ENCODE results near the gene ACSF2.
"Not testable (repeated sequence)": the region's sequence is repeated elsewhere in the genome, so short reads cannot be mapped to it uniquely, and the experiment has no call there.

Gene ACSF2

DNA sequence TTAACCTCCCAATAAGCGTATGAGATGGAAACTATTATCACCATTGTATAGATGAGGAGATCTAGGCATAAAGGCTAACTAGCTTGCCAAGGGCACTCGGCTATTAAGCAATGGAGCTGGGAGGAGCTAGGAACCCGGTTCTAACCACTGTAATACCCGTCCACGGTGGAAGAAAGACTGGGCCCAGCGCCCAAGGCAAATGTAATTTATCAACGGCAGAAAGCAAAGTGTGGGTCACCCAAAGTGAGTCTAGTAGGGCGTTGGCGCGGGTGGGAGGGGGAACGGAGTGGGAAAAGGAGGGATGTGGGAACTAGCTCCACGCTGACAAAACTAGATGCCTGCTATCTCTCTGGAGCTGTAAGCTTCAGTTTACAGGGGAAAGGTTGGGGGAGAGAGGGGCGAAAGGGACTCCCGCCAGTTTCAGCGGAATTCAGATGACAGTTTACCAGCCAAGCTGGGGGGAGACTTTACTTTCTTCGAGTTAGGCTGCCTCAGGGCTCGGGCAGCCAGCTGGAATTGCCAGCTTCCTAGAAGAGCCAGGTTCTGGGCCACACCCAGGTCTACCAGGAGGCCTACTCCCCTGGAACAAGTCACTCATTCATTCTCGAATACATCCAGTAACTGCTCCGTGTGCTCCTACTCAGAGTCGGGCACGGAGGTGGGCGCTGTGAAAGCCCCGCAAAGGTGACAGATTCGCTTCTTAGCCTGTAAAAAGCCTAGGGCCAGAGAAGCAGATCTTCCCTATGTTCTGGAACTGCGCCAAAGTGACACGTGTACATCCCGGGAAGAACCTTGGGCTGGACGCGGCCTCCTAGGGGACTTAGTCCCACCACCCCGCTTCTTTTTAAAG lies 29.5 kb upstream of the ACSF2 start:
- no peak for DNase-seq (ENCODE audit: low spot score in 2 of 2)
- peaks cover 35% of the 10 kb centered on the region for H3K36me3 Mint-ChIP-seq (ENCODE audit: insufficient read depth)
- peak overlapping the region; percentile 62 for H3K27ac Mint-ChIP-seq (ENCODE audit: low read depth)
- no peaks in the 10 kb centered on the region for H3K27me3 Mint-ChIP-seq
- ATAC-seq (replicated peaks; ENCODE audit: extremely low read depth, poor library complexity, severe bottlenecking), result peak; percentile 25
- peaks cover 38% of the 10 kb centered on the region for H3K4me1 Mint-ChIP-seq
- peak overlapping the region; percentile 80 for H3K4me3 Mint-ChIP-seq
- no peaks in the 10 kb centered on the region for H3K9me3 Mint-ChIP-seq

DNA sequence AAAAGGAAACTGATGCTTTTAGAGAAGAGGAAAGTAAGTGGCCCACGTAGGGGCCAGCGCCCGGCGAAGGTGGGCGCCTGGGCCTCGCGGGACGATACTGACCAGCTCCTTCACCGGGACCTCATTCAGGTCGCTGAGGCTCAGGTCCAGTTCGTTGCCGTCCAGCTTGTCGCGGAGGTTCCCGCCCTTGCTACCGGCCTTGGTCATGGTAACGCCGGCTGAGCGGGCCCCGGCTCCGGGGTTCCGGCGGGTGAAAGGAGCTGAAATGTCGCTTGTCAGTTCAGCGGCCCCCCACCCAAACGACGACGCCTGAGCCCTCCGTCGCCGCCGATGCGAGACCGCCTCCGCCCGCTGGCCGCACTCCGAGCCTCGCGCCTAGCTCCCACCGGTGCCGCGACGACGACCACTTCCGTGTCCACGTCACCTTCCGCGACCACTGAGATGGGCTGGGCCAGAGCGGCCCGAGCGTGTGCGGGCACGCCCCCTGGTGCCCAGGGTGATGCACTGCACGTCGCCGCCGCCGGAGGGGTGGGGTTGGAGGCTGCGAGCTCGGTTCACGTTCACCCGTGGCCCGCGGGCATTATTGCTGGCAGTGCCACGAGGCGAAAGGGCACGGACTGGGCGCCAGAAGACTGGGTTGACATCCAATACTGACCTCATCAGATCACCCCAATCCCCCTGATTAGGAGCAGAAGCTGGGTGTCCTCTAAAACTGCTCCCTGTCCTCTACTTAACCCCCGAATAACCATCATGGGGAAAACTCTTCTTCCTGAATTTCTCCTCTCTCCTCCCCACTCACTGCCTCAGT lies 28.7 kb upstream of the ACSF2 start, which contains the start of gene LRRC59:
Gene LRRC59 (minus strand): TSS at position 413 of the 808 bp plus-strand sequence. CDS start 206 bp downstream, at position 207.
- Mint-ChIP-seq H3K36me3 (ENCODE audit: insufficient read depth) (peaks cover 27% of the 10 kb centered on the region), H3K27me3 (no peaks in the 10 kb centered on the region), H3K27ac (ENCODE audit: low read depth) (peak within 1 kb of the TSS; percentile 62), H3K4me3 (peak within 1 kb of the TSS; percentile 80), H3K4me1 (peaks cover 38% of the 10 kb centered on the region), H3K9me3 (no peaks in the 10 kb centered on the region)
- DNase-seq (ENCODE audit: low spot score in 2 of 2) (peak; percentile 92 to 98), ATAC-seq (replicated peaks; ENCODE audit: extremely low read depth, poor library complexity, severe bottlenecking) (peak; percentile 93)

DNA sequence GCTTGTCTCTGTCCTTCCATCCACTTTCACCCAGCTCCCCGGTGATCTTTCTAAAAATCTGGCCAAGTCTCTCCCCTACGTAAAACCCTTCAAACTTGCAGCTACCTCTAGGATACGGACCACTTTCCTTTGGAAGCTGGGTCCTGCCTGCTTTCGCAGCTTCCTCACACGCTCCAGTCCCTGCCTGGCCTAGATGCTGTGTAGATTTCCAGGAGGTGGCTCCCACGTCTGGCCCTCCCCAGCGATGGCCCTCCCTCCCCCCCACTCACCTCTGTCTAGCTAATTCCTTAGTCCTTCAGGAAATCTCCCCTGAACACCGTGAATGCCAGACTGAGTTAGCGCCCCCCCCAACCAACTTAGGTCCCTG lies 28.1 kb upstream of the ACSF2 start:
- H3K9me3 Mint-ChIP-seq, result no peaks in the 10 kb centered on the region
- peak overlapping the region; percentile 80 for H3K4me3 Mint-ChIP-seq
- H3K27me3 Mint-ChIP-seq, result peaks cover 1% of the 10 kb centered on the region
- ATAC-seq (replicated peaks; ENCODE audit: extremely low read depth, poor library complexity, severe bottlenecking), result no peak
- H3K27ac Mint-ChIP-seq (ENCODE audit: low read depth), result peak overlapping the region; percentile 62
- peaks cover 38% of the 10 kb centered on the region for H3K4me1 Mint-ChIP-seq
- H3K36me3 Mint-ChIP-seq (ENCODE audit: insufficient read depth), result peaks cover 21% of the 10 kb centered on the region
- DNase-seq (ENCODE audit: low spot score in 2 of 2), result no peak

DNA sequence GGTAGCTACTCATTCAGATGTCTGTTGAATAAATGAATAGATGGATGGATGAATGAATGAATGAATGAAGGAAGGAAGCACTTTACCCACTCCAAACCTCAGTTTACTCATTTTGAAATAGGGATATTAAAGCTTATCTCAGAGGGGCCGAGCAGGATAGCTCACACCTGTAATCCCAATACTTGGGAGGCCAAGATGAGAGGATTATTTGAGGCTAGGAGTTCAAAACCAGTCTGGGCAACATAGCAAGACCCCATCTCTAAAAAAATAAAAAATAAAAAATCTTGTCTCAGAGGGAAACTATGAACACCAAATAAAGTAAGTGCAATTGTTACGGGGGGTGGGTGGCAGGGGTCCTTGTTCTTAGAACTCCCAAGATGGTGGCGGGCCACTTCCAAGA lies 27.3 kb upstream of the ACSF2 start:
- not testable (repeated sequence) for H3K27ac Mint-ChIP-seq (ENCODE audit: low read depth)

DNA sequence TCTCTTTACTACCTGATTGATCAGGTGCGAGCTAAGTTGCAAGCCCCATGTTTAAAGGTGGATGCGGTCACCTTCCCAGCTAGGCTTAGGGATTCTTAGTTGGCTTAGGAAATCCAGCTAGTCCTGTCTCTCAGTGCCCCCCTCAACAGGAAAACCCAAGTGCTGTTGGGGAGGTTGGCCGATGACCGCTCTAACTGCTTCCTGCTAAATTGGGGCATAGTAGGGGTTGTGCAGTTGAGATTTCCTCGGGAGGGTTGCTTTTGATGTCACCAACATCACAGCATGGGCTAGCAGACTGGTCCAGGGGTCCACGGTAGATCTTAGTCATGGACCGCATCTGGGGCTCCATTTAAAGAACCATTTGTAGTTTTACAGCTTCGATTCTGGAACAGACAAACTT lies 26.4 kb upstream of the ACSF2 start:
- Mint-ChIP-seq H3K4me1 (peaks cover 22% of the 10 kb centered on the region), H3K27me3 (peaks cover 18% of the 10 kb centered on the region)
- H3K27ac Mint-ChIP-seq (ENCODE audit: low read depth); ATAC-seq (replicated peaks; ENCODE audit: extremely low read depth, poor library complexity, severe bottlenecking); H3K9me3 Mint-ChIP-seq; H3K4me3 Mint-ChIP-seq; DNase-seq (ENCODE audit: low spot score in 2 of 2); H3K36me3 Mint-ChIP-seq (ENCODE audit: insufficient read depth): not testable (repeated sequence)

More for the DNA sequence above, 27.3 kb upstream of the ACSF2 start:
- not testable (repeated sequence) for ATAC-seq (replicated peaks; ENCODE audit: extremely low read depth, poor library complexity, severe bottlenecking); H3K27me3 Mint-ChIP-seq; DNase-seq (ENCODE audit: low spot score in 2 of 2); H3K9me3 Mint-ChIP-seq
- peak overlapping the region; percentile 80 for H3K4me3 Mint-ChIP-seq
- peaks cover 15% of the 10 kb centered on the region for H3K36me3 Mint-ChIP-seq (ENCODE audit: insufficient read depth)
- H3K4me1 Mint-ChIP-seq, result peaks cover 30% of the 10 kb centered on the region

DNA sequence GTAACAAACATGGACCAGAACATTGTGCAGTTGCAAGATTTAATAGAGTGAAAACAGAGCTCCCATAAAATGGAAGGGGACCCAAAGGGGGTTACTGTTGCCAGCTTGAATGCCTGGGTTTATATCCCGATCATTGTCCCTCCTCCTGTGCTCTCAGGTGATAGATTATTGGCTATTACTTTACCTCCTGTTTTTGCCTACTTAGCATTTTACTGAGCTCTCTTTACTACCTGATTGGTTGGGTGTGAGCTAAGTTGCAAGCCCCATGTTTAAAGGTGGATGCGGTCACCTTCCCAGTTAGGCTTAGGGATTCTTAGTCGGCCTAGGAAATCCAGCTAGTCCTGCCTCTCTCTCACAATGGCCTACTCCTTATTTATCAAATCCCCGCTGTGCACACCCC lies 20.7 kb upstream of the ACSF2 start:
- peaks cover 41% of the 10 kb centered on the region for H3K27me3 Mint-ChIP-seq
- not testable (repeated sequence) for H3K4me1 Mint-ChIP-seq; H3K36me3 Mint-ChIP-seq (ENCODE audit: insufficient read depth); H3K9me3 Mint-ChIP-seq; DNase-seq (ENCODE audit: low spot score in 2 of 2); H3K27ac Mint-ChIP-seq (ENCODE audit: low read depth); ATAC-seq (replicated peaks; ENCODE audit: extremely low read depth, poor library complexity, severe bottlenecking); H3K4me3 Mint-ChIP-seq

DNA sequence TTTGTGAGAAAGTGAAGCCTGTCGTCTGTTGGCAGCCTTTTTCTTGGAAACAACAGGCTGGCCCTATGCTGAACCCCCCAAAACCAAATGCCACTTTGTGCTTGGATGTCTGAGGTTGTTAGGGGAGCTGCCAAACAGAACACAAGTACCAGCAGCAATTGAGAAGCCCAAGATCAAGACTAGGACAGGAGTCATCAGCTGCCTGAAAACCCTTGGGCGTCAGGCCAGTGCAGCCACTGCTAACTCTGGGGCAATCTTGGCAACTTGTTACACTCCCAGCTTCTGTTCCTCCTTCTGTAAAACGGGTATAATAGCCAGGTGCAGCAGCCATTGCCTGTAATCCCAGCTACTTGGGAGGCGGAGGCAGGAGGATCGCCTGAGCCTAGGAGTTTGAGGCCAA lies 19.4 kb upstream of the ACSF2 start:
- Mint-ChIP-seq H3K9me3 (no peaks in the 10 kb centered on the region), H3K4me3 (no peak overlapping the region), H3K4me1 (no peaks in the 10 kb centered on the region), H3K27ac (ENCODE audit: low read depth) (no peak overlapping the region), H3K36me3 (ENCODE audit: insufficient read depth) (peaks cover 1% of the 10 kb centered on the region), H3K27me3 (peaks cover 41% of the 10 kb centered on the region)
- DNase-seq (ENCODE audit: low spot score in 2 of 2) (no peak), ATAC-seq (replicated peaks; ENCODE audit: extremely low read depth, poor library complexity, severe bottlenecking) (no peak)

DNA sequence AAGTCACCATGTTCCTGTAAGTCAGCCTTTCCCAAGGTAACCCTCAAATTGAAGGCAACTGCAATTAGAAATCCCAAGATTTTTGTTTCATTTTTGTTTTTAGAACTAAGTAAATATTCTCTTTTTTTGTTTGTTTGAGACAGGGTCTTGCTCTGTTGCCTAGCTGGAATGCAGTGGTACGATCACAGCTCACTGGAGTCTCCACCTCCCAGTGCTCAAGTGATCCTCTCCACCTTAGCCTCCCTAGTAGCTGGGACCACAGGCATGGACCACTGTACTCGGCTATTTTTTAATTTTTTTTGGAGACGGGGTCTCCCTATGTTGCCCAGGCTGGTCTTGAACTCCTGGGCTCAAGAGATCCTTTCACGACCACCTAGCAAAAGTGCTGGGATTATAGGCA lies 18.1 kb upstream of the ACSF2 start:
- Mint-ChIP-seq H3K4me1 (no peaks in the 10 kb centered on the region), H3K36me3 (ENCODE audit: insufficient read depth) (peaks cover 1% of the 10 kb centered on the region), H3K4me3 (no peak overlapping the region), H3K27ac (ENCODE audit: low read depth) (no peak overlapping the region), H3K27me3 (peaks cover 40% of the 10 kb centered on the region), H3K9me3 (no peaks in the 10 kb centered on the region)
- ATAC-seq (replicated peaks; ENCODE audit: extremely low read depth, poor library complexity, severe bottlenecking), result no peak
- DNase-seq (ENCODE audit: low spot score in 2 of 2), result no peak

DNA sequence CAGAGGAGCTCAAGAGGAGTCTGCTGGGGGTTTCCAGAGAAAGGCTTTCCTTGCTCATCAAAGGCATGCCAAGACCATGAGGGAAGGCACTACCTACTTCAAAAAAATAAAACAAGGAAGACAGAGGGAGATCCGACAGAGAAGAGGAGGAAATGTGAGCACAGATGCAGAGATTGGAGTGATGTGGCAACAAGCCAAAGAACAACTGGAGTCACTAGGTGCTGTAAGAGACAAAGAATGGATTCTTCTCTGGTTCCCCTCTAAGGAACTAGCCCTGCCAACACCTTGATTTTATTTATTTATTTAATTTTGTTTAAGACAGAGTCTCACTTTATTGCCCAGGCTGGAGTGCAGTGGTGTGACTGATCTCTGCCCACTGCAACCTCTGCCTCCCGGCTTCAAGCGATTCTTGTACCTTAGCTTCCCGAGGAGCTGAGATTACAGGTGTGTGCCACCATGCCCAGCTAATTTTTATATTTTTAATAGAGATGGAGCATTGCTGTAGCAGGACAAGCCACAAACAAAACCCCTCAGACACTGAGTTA lies 13.8 kb upstream of the ACSF2 start:
- DNase-seq (ENCODE audit: low spot score in 2 of 2) (no peak), ATAC-seq (replicated peaks; ENCODE audit: extremely low read depth, poor library complexity, severe bottlenecking) (no peak)
- Mint-ChIP-seq H3K27me3 (peaks cover 11% of the 10 kb centered on the region), H3K4me3 (no peak overlapping the region), H3K9me3 (no peaks in the 10 kb centered on the region), H3K36me3 (ENCODE audit: insufficient read depth) (no peaks in the 10 kb centered on the region), H3K27ac (ENCODE audit: low read depth) (no peak overlapping the region), H3K4me1 (no peaks in the 10 kb centered on the region)

DNA sequence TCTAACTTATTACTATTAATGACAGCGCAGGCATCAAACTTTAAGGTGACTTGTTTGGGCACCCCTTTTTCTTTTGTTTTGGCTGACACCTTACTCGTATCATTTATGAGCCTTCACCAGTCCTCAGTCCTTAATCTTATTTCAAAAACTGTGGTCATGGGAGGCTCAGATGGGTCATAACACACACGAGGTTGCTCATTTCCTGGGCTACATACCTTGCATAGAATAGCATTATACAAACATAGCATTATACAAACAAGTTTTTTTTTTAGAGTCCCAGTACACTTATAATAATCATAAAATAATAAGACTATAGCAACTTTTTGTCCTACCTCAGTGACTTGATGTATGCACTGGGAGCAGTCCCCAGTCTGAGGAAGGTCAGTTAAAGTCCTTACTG lies 11.2 kb upstream of the ACSF2 start:
- DNase-seq (ENCODE audit: low spot score in 2 of 2) (no peak), ATAC-seq (replicated peaks; ENCODE audit: extremely low read depth, poor library complexity, severe bottlenecking) (no peak)
- Mint-ChIP-seq H3K36me3 (ENCODE audit: insufficient read depth) (no peaks in the 10 kb centered on the region), H3K4me3 (no peak overlapping the region), H3K27me3 (peaks cover 11% of the 10 kb centered on the region), H3K9me3 (no peaks in the 10 kb centered on the region), H3K4me1 (no peaks in the 10 kb centered on the region), H3K27ac (ENCODE audit: low read depth) (no peak overlapping the region)

DNA sequence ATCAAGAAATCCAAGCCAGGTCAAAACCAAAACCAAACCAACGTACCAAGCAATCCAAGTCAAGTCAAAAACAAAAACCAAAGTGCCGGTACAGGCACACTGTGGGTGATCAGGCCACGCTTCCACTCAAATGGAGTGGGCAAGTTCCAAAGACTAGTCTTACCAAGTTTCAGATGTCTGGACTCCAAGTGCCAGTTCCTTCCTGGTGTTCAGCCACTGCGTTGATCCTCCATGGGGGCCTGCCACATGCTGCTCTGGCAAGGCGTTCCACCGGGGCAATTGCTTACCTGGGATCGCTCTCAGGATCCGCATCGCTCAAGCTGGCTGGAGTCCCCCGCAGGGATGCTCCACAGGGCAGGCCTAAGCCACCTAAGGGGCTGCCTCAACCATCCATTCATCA lies 6.4 kb upstream of the ACSF2 start:
- Mint-ChIP-seq H3K27me3 (peaks cover 11% of the 10 kb centered on the region), H3K4me1 (peaks cover 10% of the 10 kb centered on the region)
- H3K36me3 Mint-ChIP-seq (ENCODE audit: insufficient read depth); DNase-seq (ENCODE audit: low spot score in 2 of 2); H3K9me3 Mint-ChIP-seq; H3K27ac Mint-ChIP-seq (ENCODE audit: low read depth); ATAC-seq (replicated peaks; ENCODE audit: extremely low read depth, poor library complexity, severe bottlenecking); H3K4me3 Mint-ChIP-seq: not testable (repeated sequence)

DNA sequence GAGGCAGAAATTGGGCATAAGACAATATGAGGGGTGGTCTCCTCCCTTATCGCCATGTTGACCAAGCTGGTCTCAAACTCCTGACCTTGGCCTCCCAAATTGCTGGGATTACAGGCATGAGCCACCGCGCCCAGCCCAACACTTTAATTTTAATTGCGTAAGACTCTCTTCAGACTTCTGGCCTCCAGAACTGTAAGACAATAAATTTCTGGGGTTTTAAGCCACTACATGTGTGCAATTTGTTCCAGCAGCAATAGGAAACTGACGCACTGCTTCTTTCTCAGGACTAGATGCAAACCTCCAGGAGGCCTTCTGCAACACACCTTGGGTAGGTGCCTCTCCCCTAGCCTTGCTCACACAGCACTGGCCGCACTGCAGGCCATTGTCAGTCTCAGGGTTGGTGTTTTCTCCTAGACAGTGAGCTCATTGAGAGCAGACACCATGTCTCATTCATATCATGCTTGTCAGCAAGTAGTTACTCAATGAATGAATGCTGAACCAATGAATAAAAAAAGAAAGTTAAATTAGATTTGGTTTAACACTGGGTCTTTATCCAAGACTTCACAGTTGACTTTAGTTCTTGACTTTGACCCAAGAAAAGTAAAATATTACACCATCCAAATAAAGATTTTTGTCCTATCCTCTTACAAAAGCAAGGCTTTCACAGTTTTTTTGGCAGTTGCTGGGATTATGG lies 5.5 kb upstream of the ACSF2 start:
- ATAC-seq (replicated peaks; ENCODE audit: extremely low read depth, poor library complexity, severe bottlenecking), result no peak
- peaks cover 11% of the 10 kb centered on the region for H3K27me3 Mint-ChIP-seq
- peak overlapping the region; percentile 61 for H3K4me3 Mint-ChIP-seq
- DNase-seq (ENCODE audit: low spot score in 2 of 2), result no peak
- H3K36me3 Mint-ChIP-seq (ENCODE audit: insufficient read depth), result peaks cover 1% of the 10 kb centered on the region
- H3K4me1 Mint-ChIP-seq, result peaks cover 16% of the 10 kb centered on the region
- H3K9me3 Mint-ChIP-seq, result no peaks in the 10 kb centered on the region
- peak overlapping the region; percentile 82 for H3K27ac Mint-ChIP-seq (ENCODE audit: low read depth)

Data from central memory CD8-positive, alpha-beta T cell (primary cell).